Measurements from ENCODE around the gene SGPP2. TPM values are rescaled to one million over a fixed set of nuclear protein-coding genes. Genes with fewer than 3 reads are reported as not detected.

The SGPP2 gene
- total RNA-seq, 2 donors from 2014 or later, result 0.28 TPM; not detected in 1

GRCh38 chr2:222421626-222422025 lies 2.7 kb upstream of the SGPP2 start:
- no peaks in the 10 kb centered on the region for H3K36me3 ChIP-seq
- no peaks in the 10 kb centered on the region for H3K9me3 ChIP-seq
- no peak overlapping the region for H3K4me3 ChIP-seq
- no peak for ATAC-seq (ENCODE audit: insufficient number of reproducible peaks, low FRiP score, low read depth)
- TF ChIP-seq, protein P1, sequence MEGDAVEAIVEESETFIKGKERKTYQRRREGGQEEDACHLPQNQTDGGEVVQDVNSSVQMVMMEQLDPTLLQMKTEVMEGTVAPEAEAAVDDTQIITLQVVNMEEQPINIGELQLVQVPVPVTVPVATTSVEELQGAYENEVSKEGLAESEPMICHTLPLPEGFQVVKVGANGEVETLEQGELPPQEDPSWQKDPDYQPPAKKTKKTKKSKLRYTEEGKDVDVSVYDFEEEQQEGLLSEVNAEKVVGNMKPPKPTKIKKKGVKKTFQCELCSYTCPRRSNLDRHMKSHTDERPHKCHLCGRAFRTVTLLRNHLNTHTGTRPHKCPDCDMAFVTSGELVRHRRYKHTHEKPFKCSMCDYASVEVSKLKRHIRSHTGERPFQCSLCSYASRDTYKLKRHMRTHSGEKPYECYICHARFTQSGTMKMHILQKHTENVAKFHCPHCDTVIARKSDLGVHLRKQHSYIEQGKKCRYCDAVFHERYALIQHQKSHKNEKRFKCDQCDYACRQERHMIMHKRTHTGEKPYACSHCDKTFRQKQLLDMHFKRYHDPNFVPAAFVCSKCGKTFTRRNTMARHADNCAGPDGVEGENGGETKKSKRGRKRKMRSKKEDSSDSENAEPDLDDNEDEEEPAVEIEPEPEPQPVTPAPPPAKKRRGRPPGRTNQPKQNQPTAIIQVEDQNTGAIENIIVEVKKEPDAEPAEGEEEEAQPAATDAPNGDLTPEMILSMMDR (IDR thresholded peaks at IDR 0.05), result no peak
- H3K4me1 ChIP-seq (ENCODE audit: control insufficient read depth in 1 of 2, low read depth in 2 of 2), result peaks cover 0 to 6% of the 10 kb centered on the region in 2 donors
- DNase-seq (ENCODE audit: low spot score), result no peak
- H3K27me3 ChIP-seq (replicated peaks; ENCODE audit: insufficient read depth), result no peaks in the 10 kb centered on the region
- no peak overlapping the region for H3K27ac ChIP-seq

DNA sequence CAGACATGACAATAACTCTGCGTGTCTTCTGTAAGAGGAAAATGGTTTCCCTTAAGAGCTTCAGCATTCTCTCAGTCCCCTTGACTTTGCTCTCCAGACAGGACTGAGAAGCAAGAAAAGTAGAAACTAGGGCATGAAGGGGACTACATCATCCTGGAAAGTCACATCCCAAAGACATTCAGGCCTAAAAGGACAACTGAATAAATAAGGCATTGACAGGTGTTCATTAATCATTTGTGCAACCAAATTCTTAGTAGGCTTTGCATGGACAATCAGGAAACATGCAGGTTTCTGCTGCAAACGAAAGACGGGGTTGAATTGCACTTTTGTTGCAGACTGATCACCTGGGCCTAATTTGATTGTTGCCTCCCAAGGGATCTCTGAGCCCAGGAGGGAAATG lies 1.2 kb upstream of the SGPP2 start:
- DNase-seq (ENCODE audit: low spot score), result no peak
- no peak overlapping the region for H3K4me3 ChIP-seq
- TF ChIP-seq, protein P1 (IDR thresholded peaks at IDR 0.05), result no peak
- no peaks in the 10 kb centered on the region for H3K36me3 ChIP-seq
- peaks cover 0 to 6% of the 10 kb centered on the region in 2 donors for H3K4me1 ChIP-seq (ENCODE audit: control insufficient read depth in 1 of 2, low read depth in 2 of 2)
- no peak for ATAC-seq (ENCODE audit: insufficient number of reproducible peaks, low FRiP score, low read depth)
- no peaks in the 10 kb centered on the region for H3K9me3 ChIP-seq
- no peaks in the 10 kb centered on the region for H3K27me3 ChIP-seq (replicated peaks; ENCODE audit: insufficient read depth)
- no peak overlapping the region for H3K27ac ChIP-seq

DNA sequence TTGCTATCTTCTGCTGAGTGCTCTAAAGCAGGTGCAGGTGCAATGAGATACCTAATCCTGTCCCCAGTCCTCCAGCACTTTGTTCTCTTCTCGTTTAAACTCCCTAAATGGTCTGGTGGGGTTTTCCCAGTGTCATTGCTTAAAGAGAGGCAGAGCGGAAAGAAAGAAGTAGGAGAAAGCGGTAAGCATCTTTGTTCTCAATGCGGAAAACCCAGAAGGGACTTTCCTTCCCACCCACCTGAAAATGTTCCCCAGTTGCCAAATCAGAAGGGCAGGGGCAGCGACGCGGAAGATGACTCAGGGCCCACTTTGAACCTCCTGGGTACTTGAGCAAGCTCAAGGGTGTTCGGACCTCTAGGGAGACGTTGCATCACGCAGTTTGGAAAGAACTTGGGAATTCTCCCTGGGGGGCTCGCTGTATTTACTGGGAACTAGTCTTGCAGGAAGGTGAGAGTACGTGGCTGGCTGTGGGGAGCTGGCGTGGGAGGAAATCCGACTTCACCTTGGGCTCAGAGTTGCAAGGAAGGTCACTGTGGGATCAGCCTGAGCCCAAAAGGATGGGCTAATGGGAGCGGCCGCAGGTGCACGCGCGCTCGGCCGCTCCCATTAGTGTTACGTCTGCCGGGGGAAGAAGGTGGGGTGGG lies 589 bp upstream of the SGPP2 start:
- no peaks in the 10 kb centered on the region for H3K36me3 ChIP-seq
- TF ChIP-seq, protein P1 (IDR thresholded peaks at IDR 0.05), result no peak
- peaks cover 0 to 6% of the 10 kb centered on the region in 2 donors for H3K4me1 ChIP-seq (ENCODE audit: control insufficient read depth in 1 of 2, low read depth in 2 of 2)
- H3K27me3 ChIP-seq (replicated peaks; ENCODE audit: insufficient read depth), result no peaks in the 10 kb centered on the region
- no peaks in the 10 kb centered on the region for H3K9me3 ChIP-seq
- DNase-seq (ENCODE audit: low spot score) (no peak), ATAC-seq (ENCODE audit: insufficient number of reproducible peaks, low FRiP score, low read depth) (no peak)
- H3K4me3 ChIP-seq, result peak overlapping the region; percentile 63
- H3K27ac ChIP-seq, result no peak overlapping the region

DNA sequence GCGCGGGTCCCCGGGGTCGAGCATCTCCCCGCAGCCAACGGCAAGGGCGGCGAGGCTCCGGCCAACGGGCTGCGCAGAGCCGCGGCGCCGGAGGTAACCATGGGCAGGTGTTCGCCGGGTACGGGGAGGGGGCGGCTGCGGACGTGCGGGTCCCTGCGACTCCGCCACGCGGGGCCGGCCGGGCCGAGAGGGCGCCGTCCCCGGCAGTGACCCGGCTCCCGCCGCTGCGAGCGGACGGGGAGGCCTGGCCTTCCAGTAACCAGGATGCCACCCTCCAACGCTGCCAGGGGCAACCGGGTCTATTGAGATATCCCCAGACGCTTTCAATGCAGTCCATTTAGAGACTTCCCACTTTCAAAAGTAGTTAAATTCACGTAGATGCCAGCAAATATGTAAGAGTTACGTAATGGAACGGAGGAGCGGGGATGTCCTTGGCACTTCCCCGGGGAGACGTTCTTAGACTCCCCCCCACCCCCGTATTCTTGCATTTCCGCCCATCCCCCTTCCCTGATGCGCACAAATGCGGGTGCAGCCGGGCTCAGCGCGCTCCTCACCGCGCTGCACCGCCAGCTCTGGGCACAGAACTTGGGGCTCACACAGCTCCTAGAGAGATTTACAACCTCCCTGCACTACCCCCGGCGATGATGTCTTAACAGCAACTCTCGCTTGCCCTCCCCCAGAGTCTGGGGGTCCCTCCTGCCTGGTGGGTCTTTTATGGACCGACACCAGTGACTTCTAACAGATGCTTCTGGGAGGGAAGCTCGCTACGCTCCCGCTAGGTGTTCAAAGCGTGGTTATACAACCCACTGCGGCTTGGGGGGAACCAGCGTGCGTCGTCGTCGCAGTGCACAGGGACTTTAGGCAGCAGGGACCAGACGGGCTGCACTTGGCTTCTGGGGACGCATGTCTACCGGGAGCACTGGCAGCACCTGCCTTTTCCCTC lies 657 bp downstream of the SGPP2 start:
- ATAC-seq (ENCODE audit: insufficient number of reproducible peaks, low FRiP score, low read depth) (no peak), DNase-seq (ENCODE audit: low spot score) (no peak)
- TF ChIP-seq, protein P1 (IDR thresholded peaks at IDR 0.05), result no peak
- Histone ChIP-seq H3K27me3 (replicated peaks; ENCODE audit: insufficient read depth) (no peaks in the 10 kb centered on the region), H3K9me3 (no peaks in the 10 kb centered on the region), H3K36me3 (no peaks in the 10 kb centered on the region), H3K27ac (no peak overlapping the region), H3K4me1 (ENCODE audit: control insufficient read depth in 1 of 2, low read depth in 2 of 2) (peaks cover 0 to 6% of the 10 kb centered on the region in 2 donors), H3K4me3 (peak overlapping the region; percentile 63)

GRCh38 chr2:222427646-222428301 lies 3.4 kb downstream of the SGPP2 start:
- no peak for DNase-seq (ENCODE audit: low spot score)
- Histone ChIP-seq H3K4me3 (no peak overlapping the region), H3K9me3 (no peaks in the 10 kb centered on the region), H3K4me1 (ENCODE audit: control insufficient read depth in 1 of 2, low read depth in 2 of 2) (peaks cover 0 to 6% of the 10 kb centered on the region in 2 donors), H3K27ac (no peak overlapping the region), H3K27me3 (replicated peaks; ENCODE audit: insufficient read depth) (no peaks in the 10 kb centered on the region), H3K36me3 (no peaks in the 10 kb centered on the region)
- TF ChIP-seq, protein P1 (IDR thresholded peaks at IDR 0.05), result no peak
- ATAC-seq (ENCODE audit: insufficient number of reproducible peaks, low FRiP score, low read depth), result no peak
